HepG2 (cell line): Measurements from ENCODE around the gene EIF5A. TPM values are rescaled to one million over a fixed set of nuclear protein-coding genes. Genes with fewer than 3 reads are reported as not detected.

Experiments used
- AGO1 ChIP-seq: fragments of 200-400 bp; formaldehyde crosslinking; IDR thresholded peaks from 2 replicates; pipeline ENCODE4 v1.6.1; 2017; ENCODE audit warnings: mild to moderate bottlenecking, low read depth, low read length, moderate library complexity; ENCODE audit not compliant: poor library complexity, severe bottlenecking
- ATF3 ChIP-seq: sonication (generic); formaldehyde crosslinking; IDR thresholded peaks from 2 replicates; pipeline ENCODE4 v1.4.0; 2020; ENCODE audit warnings: missing genetic modification reagents
- BORCS8-MEF2B ChIP-seq: sonication (generic); formaldehyde crosslinking; IDR thresholded peaks from 2 replicates; pipeline ENCODE4 v1.8.0; 2022; ENCODE audit warnings: mild to moderate bottlenecking, missing genetic modification reagents
- ELF1 ChIP-seq: sonication (generic); formaldehyde crosslinking; IDR thresholded peaks from 2 replicates; pipeline ENCODE4 v1.4.0; 2020; ENCODE audit warnings: missing genetic modification reagents
- IKZF1 ChIP-seq: fragments of 450-650 bp; IDR thresholded peaks from 2 replicates; pipeline ENCODE4 v1.7.1; 2016
- MIXL1 ChIP-seq: IDR thresholded peaks from 2 replicates; pipeline ENCODE4 v1.6.1; 2016
- RELA ChIP-seq: sonication (generic); formaldehyde crosslinking; IDR thresholded peaks from 2 replicates; pipeline ENCODE4 v1.4.0; 2020; ENCODE audit warnings: missing genetic modification reagents
- ZBTB33 ChIP-seq: sonication (generic); formaldehyde crosslinking; IDR thresholded peaks from 2 replicates; pipeline ENCODE4 v1.4.0; 2020; ENCODE audit warnings: missing genetic modification reagents
- ZBTB8A ChIP-seq: sonication (generic); formaldehyde crosslinking; IDR thresholded peaks from 2 replicates; pipeline ENCODE4 v1.4.0; 2020; ENCODE audit warnings: mild to moderate bottlenecking, low read depth, missing genetic modification reagents, borderline replicate concordance
- ZFAT ChIP-seq: sonication (generic); formaldehyde crosslinking; conservative IDR thresholded peaks from 2 replicates; pipeline ENCODE4 v1.8.1; 2023; ENCODE audit warnings: missing genetic modification reagents, inconsistent platforms
- ZFY ChIP-seq: sonication (generic); formaldehyde crosslinking; IDR thresholded peaks from 2 replicates; pipeline ENCODE4 v1.4.0; 2020; ENCODE audit warnings: missing genetic modification reagents
- ZNF207 ChIP-seq: fragments of 450-650 bp; IDR thresholded peaks from 2 replicates; pipeline ENCODE4 v1.6.1; 2016; ENCODE audit warnings: antibody characterized with exemption, borderline replicate concordance
- ZNF275 ChIP-seq: sonication (generic); formaldehyde crosslinking; IDR thresholded peaks from 2 replicates; pipeline ENCODE4 v1.8.0; 2022; ENCODE audit warnings: missing genetic modification reagents, mild to moderate bottlenecking, inconsistent platforms, borderline replicate concordance
- ZNF484 ChIP-seq: sonication (generic); formaldehyde crosslinking; IDR thresholded peaks from 2 replicates; pipeline ENCODE4 v1.5.1; 2020; ENCODE audit warnings: mild to moderate bottlenecking, low read depth, missing genetic modification reagents, borderline replicate concordance
- ZNF674 ChIP-seq: sonication (generic); formaldehyde crosslinking; IDR thresholded peaks from 2 replicates; pipeline ENCODE4 v1.5.0; 2020; ENCODE audit warnings: low read depth, mild to moderate bottlenecking, missing genetic modification reagents
- ZNF687 ChIP-seq: sonication (generic); formaldehyde crosslinking; IDR thresholded peaks from 2 replicates; pipeline ENCODE4 v1.5.1; 2020; ENCODE audit warnings: mild to moderate bottlenecking, missing genetic modification reagents, moderate library complexity
- polyA plus RNA-seq, 8 experiments: library from polyadenylated mRNA; depleted of rRNA in 3 of 8; stranded (reverse) in 7 of 8; unstranded in 1 of 8; fragments of >200 nt; fragmentation: Illumina TruSeq in 4 of 8; extraction: Trizol in 4 of 8; gene quantifications; 2 replicates each; pipeline versions ENCODE4 v1.2.1 to v1.2.3, GENCODE V29; 2011 to 2016; ENCODE audit warnings: low read depth in 4 of 8, missing spikeins in 1 of 8, mixed read lengths in 1 of 8; ENCODE audit not compliant: insufficient read depth in 1 of 8
- total RNA-seq, 5 experiments: library from RNA; depleted of rRNA; stranded (reverse); fragments of >200 nt; fragmentation: Illumina TruSeq; extraction: Trizol; gene quantifications; 2 replicates each; pipeline ENCODE4 v1.2.3, GENCODE V29; 2016; ENCODE audit warnings: low read depth in 1 of 5

EIF5A gene
- total and polyA plus RNA-seq, 2 of the 13 experiments (the other 11 are each of a cell fraction or from before 2014, with no cell fraction given) = 319 to 337 TPM

GRCh38 chr17:7329374-7329996 lies 22.1 kb downstream of the EIF5A start (continued):
- 0 out of 2 replicates have a peak, but pooled peaks have one; percentile 26 for TF ChIP-seq ZNF275 (CRISPR knock-in tag)
- TF ChIP-seq ZFY (CRISPR knock-in tag) = no peak; the same call in 1 of the 2 replicates
- no peak for TF ChIP-seq IKZF1
- TF ChIP-seq ZBTB33 = 0 out of 2 replicates have a peak, but pooled peaks have one; percentile 2
- TF ChIP-seq ATF3 (CRISPR knock-in tag) = no peak
- TF ChIP-seq MIXL1 = peak; percentile 48; the same call in 1 of the 2 replicates
- TF ChIP-seq ZBTB8A = no peak
- no peak for TF ChIP-seq AGO1
- TF ChIP-seq ELF1 (CRISPR knock-in tag) = no peak
- TF ChIP-seq BORCS8-MEF2B (CRISPR knock-in tag) = no peak
- peak; percentile 74 for TF ChIP-seq ZNF687 (CRISPR knock-in tag)
- no peak for TF ChIP-seq ZNF674 (CRISPR knock-in tag)
- TF ChIP-seq RELA = no peak
- TF ChIP-seq ZNF484 (CRISPR knock-in tag) = no peak
- no peak for TF ChIP-seq ZNF207
- TF ChIP-seq ZFAT (CRISPR knock-in tag) = no peak
